Measurements from ENCODE around the gene C9. TPM values are rescaled to one million over a fixed set of nuclear protein-coding genes. Genes with fewer than 3 reads are reported as not detected.

The C9 gene
- total and polyA plus RNA-seq, 4 donors, result 128 to 3,238 (median 748) TPM

DNA sequence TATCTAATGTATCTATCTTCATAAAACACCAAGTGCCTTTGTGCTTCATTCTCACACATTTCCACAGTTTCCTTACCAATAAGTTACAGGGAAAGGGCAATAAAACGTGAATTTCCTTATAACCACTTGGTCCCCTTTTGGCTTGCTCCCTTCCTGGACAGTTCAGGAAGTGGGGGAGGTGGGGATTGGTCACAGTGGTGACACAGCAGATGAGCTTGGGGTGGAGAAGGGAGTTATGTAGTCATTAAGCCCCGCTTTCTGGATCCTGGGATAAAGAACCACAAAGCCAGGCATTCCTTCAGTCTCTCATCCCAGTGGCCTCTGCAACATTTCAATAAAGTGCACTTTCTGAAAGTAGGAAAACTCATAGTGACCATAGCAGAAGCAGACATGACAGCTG is 97.9 kb downstream of the C9 start:
- Histone ChIP-seq H3K36me3 (ENCODE audit: control insufficient read depth in 4 of 4, insufficient read depth in 3 of 4, low read depth in 1 of 4, low read length in 3 of 4) (no peaks in the 10 kb centered on the region), H3K4me3 (ENCODE audit: low read depth in 1 of 3, low read length in 3 of 3) (no peak overlapping the region), H3K4me1 (ENCODE audit: control insufficient read depth in 4 of 4, insufficient read depth in 4 of 4, low read length in 3 of 4) (peaks cover 0 to under 1% (median 0%) of the 10 kb centered on the region in 4 donors), H3K9ac (ENCODE audit: low read depth in 1 of 2, low read length in 2 of 2) (no peak overlapping the region), H3K27ac (ENCODE audit: low read depth in 1 of 2, low read length in 2 of 2) (no peak overlapping the region), H3K27me3 (ENCODE audit: control insufficient read depth in 4 of 4, insufficient read depth in 4 of 4, low read length in 3 of 4) (no peaks in the 10 kb centered on the region), H3K9me3 (ENCODE audit: control insufficient read depth in 4 of 4, low read length in 3 of 4) (no peaks in the 10 kb centered on the region)
- no peak for DNase-seq (ENCODE audit: low spot score)
- WGBS, result 0% methylated on average over 2 of the region's 2 CpGs
- TF ChIP-seq, protein P1, sequence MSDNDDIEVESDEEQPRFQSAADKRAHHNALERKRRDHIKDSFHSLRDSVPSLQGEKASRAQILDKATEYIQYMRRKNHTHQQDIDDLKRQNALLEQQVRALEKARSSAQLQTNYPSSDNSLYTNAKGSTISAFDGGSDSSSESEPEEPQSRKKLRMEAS (IDR thresholded peaks at IDR 0.05), result no peak
- no peak for TF ChIP-seq FOXA2 (IDR thresholded peaks at IDR 0.05)
- no peak for TF ChIP-seq GABPA (IDR thresholded peaks at IDR 0.05 in 1 of 2, conservative IDR thresholded peaks at IDR 0.05 in 1 of 2)
- no peak for TF ChIP-seq HNF4G (IDR thresholded peaks at IDR 0.05)
- TF ChIP-seq RXRA (IDR thresholded peaks at IDR 0.05), result no peak
- no peak for TF ChIP-seq RAD21 (IDR thresholded peaks at IDR 0.05)
- TF ChIP-seq YY1 (IDR thresholded peaks at IDR 0.05), result no peak
- TF ChIP-seq, protein P2, sequence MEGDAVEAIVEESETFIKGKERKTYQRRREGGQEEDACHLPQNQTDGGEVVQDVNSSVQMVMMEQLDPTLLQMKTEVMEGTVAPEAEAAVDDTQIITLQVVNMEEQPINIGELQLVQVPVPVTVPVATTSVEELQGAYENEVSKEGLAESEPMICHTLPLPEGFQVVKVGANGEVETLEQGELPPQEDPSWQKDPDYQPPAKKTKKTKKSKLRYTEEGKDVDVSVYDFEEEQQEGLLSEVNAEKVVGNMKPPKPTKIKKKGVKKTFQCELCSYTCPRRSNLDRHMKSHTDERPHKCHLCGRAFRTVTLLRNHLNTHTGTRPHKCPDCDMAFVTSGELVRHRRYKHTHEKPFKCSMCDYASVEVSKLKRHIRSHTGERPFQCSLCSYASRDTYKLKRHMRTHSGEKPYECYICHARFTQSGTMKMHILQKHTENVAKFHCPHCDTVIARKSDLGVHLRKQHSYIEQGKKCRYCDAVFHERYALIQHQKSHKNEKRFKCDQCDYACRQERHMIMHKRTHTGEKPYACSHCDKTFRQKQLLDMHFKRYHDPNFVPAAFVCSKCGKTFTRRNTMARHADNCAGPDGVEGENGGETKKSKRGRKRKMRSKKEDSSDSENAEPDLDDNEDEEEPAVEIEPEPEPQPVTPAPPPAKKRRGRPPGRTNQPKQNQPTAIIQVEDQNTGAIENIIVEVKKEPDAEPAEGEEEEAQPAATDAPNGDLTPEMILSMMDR (IDR thresholded peaks at IDR 0.05; ENCODE audit: low read depth, low read length, missing input control), result no peak
- TF ChIP-seq EGR1 (IDR thresholded peaks at IDR 0.05; ENCODE audit: low read depth in 2 of 2), result no peak
- TF ChIP-seq, protein P3, sequence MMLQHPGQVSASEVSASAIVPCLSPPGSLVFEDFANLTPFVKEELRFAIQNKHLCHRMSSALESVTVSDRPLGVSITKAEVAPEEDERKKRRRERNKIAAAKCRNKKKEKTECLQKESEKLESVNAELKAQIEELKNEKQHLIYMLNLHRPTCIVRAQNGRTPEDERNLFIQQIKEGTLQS (IDR thresholded peaks at IDR 0.05), result no peak
- no peak for TF ChIP-seq TAF1 (conservative IDR thresholded peaks at IDR 0.05)
- no peak for TF ChIP-seq SP1 (IDR thresholded peaks at IDR 0.05)
- TF ChIP-seq JUND (IDR thresholded peaks at IDR 0.05), result no peak
- no peak for TF ChIP-seq NR2F2 (IDR thresholded peaks at IDR 0.05)
- TF ChIP-seq, protein P4, sequence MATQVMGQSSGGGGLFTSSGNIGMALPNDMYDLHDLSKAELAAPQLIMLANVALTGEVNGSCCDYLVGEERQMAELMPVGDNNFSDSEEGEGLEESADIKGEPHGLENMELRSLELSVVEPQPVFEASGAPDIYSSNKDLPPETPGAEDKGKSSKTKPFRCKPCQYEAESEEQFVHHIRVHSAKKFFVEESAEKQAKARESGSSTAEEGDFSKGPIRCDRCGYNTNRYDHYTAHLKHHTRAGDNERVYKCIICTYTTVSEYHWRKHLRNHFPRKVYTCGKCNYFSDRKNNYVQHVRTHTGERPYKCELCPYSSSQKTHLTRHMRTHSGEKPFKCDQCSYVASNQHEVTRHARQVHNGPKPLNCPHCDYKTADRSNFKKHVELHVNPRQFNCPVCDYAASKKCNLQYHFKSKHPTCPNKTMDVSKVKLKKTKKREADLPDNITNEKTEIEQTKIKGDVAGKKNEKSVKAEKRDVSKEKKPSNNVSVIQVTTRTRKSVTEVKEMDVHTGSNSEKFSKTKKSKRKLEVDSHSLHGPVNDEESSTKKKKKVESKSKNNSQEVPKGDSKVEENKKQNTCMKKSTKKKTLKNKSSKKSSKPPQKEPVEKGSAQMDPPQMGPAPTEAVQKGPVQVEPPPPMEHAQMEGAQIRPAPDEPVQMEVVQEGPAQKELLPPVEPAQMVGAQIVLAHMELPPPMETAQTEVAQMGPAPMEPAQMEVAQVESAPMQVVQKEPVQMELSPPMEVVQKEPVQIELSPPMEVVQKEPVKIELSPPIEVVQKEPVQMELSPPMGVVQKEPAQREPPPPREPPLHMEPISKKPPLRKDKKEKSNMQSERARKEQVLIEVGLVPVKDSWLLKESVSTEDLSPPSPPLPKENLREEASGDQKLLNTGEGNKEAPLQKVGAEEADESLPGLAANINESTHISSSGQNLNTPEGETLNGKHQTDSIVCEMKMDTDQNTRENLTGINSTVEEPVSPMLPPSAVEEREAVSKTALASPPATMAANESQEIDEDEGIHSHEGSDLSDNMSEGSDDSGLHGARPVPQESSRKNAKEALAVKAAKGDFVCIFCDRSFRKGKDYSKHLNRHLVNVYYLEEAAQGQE (IDR thresholded peaks at IDR 0.05), result no peak

DNA sequence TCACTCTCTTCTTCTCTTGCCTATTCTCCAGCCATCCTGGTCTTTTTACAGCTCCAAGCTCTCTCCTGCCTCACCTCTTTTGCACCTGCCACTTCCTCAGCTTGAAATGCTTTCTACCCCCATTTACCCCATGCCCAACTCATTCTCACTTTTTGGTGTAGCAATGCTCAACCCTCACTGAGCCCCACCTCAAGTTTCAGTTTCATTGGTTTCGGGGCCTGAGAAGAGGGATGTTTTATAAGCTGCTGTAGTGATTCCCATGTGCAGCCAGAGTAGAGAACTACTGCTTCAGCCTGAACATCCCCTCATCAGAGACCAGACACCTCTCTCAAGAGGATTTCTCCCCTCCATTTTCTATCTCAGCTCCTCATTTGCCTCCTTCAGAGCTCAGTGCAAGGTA is 99.8 kb downstream of the C9 start:
- H3K4me3 ChIP-seq (ENCODE audit: low read depth in 1 of 3, low read length in 3 of 3), result no peak overlapping the region
- no peak overlapping the region for H3K9ac ChIP-seq (ENCODE audit: low read depth in 1 of 2, low read length in 2 of 2)
- H3K27me3 ChIP-seq (ENCODE audit: control insufficient read depth in 4 of 4, insufficient read depth in 4 of 4, low read length in 3 of 4), result no peaks in the 10 kb centered on the region
- DNase-seq (ENCODE audit: low spot score), result no peak
- no peak overlapping the region for H3K27ac ChIP-seq (ENCODE audit: low read depth in 1 of 2, low read length in 2 of 2)
- WGBS, result 85% methylated on average over 1 of the region's 1 CpG
- H3K9me3 ChIP-seq (ENCODE audit: control insufficient read depth in 4 of 4, low read length in 3 of 4), result no peaks in the 10 kb centered on the region
- no peaks in the 10 kb centered on the region for H3K4me1 ChIP-seq (ENCODE audit: control insufficient read depth in 4 of 4, insufficient read depth in 4 of 4, low read length in 3 of 4)
- no peaks in the 10 kb centered on the region for H3K36me3 ChIP-seq (ENCODE audit: control insufficient read depth in 4 of 4, insufficient read depth in 3 of 4, low read depth in 1 of 4, low read length in 3 of 4)
- no peak for TF ChIP-seq GABPA (IDR thresholded peaks at IDR 0.05 in 1 of 2, conservative IDR thresholded peaks at IDR 0.05 in 1 of 2)
- no peak for TF ChIP-seq JUND (IDR thresholded peaks at IDR 0.05)
- TF ChIP-seq, protein P5, sequence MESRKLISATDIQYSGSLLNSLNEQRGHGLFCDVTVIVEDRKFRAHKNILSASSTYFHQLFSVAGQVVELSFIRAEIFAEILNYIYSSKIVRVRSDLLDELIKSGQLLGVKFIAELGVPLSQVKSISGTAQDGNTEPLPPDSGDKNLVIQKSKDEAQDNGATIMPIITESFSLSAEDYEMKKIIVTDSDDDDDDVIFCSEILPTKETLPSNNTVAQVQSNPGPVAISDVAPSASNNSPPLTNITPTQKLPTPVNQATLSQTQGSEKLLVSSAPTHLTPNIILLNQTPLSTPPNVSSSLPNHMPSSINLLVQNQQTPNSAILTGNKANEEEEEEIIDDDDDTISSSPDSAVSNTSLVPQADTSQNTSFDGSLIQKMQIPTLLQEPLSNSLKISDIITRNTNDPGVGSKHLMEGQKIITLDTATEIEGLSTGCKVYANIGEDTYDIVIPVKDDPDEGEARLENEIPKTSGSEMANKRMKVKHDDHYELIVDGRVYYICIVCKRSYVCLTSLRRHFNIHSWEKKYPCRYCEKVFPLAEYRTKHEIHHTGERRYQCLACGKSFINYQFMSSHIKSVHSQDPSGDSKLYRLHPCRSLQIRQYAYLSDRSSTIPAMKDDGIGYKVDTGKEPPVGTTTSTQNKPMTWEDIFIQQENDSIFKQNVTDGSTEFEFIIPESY (IDR thresholded peaks at IDR 0.05), result no peak
- TF ChIP-seq HNF4A (conservative IDR thresholded peaks at IDR 0.05), result no peak
- TF ChIP-seq, protein P2 (IDR thresholded peaks at IDR 0.05; ENCODE audit: low read depth, low read length, missing input control), result no peak
- TF ChIP-seq, protein P1 (IDR thresholded peaks at IDR 0.05), result no peak
- no peak for TF ChIP-seq FOXA1 (IDR thresholded peaks at IDR 0.05)
- no peak for TF ChIP-seq SP1 (IDR thresholded peaks at IDR 0.05)
- TF ChIP-seq NR2F2 (IDR thresholded peaks at IDR 0.05), result no peak
- no peak for TF ChIP-seq RAD21 (IDR thresholded peaks at IDR 0.05)
- TF ChIP-seq, protein P4 (IDR thresholded peaks at IDR 0.05), result no peak
- TF ChIP-seq YY1 (IDR thresholded peaks at IDR 0.05), result no peak

Data from liver (tissue), 9 donors.